Bladder microvascular endothelial cell (primary cell): ENCODE data around the gene MBD5. TPM values are rescaled to one million over a fixed set of nuclear protein-coding genes. Genes with fewer than 3 reads are reported as not detected.

Source experiments
- total RNA-seq: library from RNA; depleted of rRNA; stranded (reverse); fragments of >200 nt; gene quantifications from 2 replicates; pipeline ENCODE4 v1.2.3, GENCODE V29; 2014

MBD5 gene
- 5.5 and 26.6 TPM in 2 replicates for total RNA-seq

GRCh38 chr2:148021059-148021861 lies at the start of gene MBD5:
MBD5 (plus strand) TSS chr2:148021091.

GRCh38 chr2:148020111-148021058 lies 506 bp upstream of the MBD5 start, which contains the start of gene ORC4:
ORC4 (minus strand) TSS chr2:148020737; CDS start chr2:147975958, 44,779 bp downstream.

Other genes with a start within 250 kb of the MBD5 start
- gene ACVR2A, start 176.1 kb upstream of the MBD5 start, total RNA-seq: 4.5 and 6.9 TPM in 2 replicates
- gene ORC4, start 354 bp upstream of the MBD5 start, total RNA-seq: 9.7 and 35.4 TPM in 2 replicates